GM23248 (cell line): ENCODE data around the gene SLC25A39.

Experiments
- EZH2 ChIP-seq: fragments of 200-600 bp; sonication (generic); IDR thresholded peaks from 2 replicates; pipeline ENCODE4 v1.6.1; 2018; ENCODE audit warnings: antibody characterized with exemption, mild to moderate bottlenecking; ENCODE audit not compliant: insufficient read depth, poor library complexity, severe bottlenecking
- EZH2phosphoT487 ChIP-seq: fragments of 200-600 bp; sonication (generic); IDR thresholded peaks from 2 replicates; pipeline ENCODE4 v1.6.1; 2018; ENCODE audit warnings: antibody characterized with exemption, moderate library complexity, mild to moderate bottlenecking, low read depth; ENCODE audit not compliant: insufficient read depth

GRCh38 chr17:44349553-44350070 is 25.0 kb upstream of the SLC25A39 start:
- TF ChIP-seq EZH2phosphoT487 (no peak), EZH2 (no peak)
